ENCODE data around the gene STAT3. TPM values are rescaled to one million over a fixed set of nuclear protein-coding genes. Genes with fewer than 3 reads are reported as not detected.

The STAT3 gene
- total and polyA plus RNA-seq, 2 of the 13 experiments (the other 11 are each of a cell fraction or from before 2014, with no cell fraction given): 61.8 to 62.4 TPM

DNA sequence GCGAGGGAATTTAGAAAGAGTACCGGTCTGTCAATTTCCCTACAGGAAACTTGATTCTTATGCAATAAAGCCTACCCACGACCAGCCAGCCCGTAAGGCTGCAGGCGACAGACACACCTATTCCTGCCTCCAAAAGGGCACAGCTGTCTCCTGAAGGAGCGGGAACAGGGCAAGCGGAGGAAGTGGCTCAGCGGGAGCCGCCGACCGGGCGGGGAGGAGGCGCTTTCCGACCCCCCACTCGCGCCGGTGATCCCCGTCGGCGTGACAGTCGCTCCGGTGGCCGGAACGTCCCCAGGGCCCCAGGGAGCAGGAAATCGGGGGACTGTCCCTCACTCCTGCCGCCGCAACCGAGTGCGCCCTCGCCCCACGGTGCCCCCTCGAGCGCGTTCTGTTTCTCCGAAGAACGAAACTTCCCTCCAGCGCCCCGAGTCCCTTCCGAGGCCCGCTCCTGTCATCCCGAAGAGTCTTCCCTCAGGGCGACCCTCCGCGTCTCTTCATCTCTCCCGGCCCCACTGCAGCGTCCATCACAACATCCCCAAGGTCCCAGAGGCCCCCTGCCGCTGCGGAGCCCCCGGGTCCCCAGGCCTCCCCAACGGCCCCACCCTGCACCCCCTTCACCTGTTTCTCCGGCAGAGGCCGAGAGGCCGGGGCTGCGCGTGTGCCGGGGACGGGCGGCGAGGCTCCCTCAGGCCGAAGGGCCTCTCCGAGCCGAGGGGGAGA, 421 bp downstream of the STAT3 start (continued):
- 0 out of 2 replicates have a peak, but pooled peaks have one; percentile 18 for TF ChIP-seq TMF1 (CRISPR knock-in tag; IDR thresholded peaks at IDR 0.05; ENCODE audit: low read depth)
- no peak for TF ChIP-seq NFE2L2 (IDR thresholded peaks at IDR 0.05; ENCODE audit: low read length)
- TF ChIP-seq REL (CRISPR knock-in tag; conservative IDR thresholded peaks at IDR 0.05): peak; percentile 90; the same call in 1 of the 2 replicates
- no peak for TF ChIP-seq DNMT1 (CRISPR knock-in tag; IDR thresholded peaks at IDR 0.05)
- TF ChIP-seq RBAK (CRISPR knock-in tag; IDR thresholded peaks at IDR 0.05): peak; percentile 39; the same call in 1 of the 2 replicates
- peak; percentile 64 for TF ChIP-seq AGO2 (optimal IDR thresholded peaks at IDR 0.05; ENCODE audit: low read depth, low read length)
- TF ChIP-seq, protein P1, sequence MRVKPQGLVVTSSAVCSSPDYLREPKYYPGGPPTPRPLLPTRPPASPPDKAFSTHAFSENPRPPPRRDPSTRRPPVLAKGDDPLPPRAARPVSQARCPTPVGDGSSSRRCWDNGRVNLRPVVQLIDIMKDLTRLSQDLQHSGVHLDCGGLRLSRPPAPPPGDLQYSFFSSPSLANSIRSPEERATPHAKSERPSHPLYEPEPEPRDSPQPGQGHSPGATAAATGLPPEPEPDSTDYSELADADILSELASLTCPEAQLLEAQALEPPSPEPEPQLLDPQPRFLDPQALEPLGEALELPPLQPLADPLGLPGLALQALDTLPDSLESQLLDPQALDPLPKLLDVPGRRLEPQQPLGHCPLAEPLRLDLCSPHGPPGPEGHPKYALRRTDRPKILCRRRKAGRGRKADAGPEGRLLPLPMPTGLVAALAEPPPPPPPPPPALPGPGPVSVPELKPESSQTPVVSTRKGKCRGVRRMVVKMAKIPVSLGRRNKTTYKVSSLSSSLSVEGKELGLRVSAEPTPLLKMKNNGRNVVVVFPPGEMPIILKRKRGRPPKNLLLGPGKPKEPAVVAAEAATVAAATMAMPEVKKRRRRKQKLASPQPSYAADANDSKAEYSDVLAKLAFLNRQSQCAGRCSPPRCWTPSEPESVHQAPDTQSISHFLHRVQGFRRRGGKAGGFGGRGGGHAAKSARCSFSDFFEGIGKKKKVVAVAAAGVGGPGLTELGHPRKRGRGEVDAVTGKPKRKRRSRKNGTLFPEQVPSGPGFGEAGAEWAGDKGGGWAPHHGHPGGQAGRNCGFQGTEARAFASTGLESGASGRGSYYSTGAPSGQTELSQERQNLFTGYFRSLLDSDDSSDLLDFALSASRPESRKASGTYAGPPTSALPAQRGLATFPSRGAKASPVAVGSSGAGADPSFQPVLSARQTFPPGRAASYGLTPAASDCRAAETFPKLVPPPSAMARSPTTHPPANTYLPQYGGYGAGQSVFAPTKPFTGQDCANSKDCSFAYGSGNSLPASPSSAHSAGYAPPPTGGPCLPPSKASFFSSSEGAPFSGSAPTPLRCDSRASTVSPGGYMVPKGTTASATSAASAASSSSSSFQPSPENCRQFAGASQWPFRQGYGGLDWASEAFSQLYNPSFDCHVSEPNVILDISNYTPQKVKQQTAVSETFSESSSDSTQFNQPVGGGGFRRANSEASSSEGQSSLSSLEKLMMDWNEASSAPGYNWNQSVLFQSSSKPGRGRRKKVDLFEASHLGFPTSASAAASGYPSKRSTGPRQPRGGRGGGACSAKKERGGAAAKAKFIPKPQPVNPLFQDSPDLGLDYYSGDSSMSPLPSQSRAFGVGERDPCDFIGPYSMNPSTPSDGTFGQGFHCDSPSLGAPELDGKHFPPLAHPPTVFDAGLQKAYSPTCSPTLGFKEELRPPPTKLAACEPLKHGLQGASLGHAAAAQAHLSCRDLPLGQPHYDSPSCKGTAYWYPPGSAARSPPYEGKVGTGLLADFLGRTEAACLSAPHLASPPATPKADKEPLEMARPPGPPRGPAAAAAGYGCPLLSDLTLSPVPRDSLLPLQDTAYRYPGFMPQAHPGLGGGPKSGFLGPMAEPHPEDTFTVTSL (CRISPR knock-in tag; IDR thresholded peaks at IDR 0.05; ENCODE audit: borderline replicate concordance): no peak
- no peak for TF ChIP-seq SOX6 (IDR thresholded peaks at IDR 0.05)
- TF ChIP-seq SOX6 (CRISPR knock-in tag; IDR thresholded peaks at IDR 0.05): 0 out of 2 replicates have a peak, but pooled peaks have one; percentile 3
- TF ChIP-seq, protein P2, sequence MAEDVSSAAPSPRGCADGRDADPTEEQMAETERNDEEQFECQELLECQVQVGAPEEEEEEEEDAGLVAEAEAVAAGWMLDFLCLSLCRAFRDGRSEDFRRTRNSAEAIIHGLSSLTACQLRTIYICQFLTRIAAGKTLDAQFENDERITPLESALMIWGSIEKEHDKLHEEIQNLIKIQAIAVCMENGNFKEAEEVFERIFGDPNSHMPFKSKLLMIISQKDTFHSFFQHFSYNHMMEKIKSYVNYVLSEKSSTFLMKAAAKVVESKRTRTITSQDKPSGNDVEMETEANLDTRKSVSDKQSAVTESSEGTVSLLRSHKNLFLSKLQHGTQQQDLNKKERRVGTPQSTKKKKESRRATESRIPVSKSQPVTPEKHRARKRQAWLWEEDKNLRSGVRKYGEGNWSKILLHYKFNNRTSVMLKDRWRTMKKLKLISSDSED (CRISPR knock-in tag; IDR thresholded peaks at IDR 0.05): no peak
- no peak for TF ChIP-seq HNRNPLL (IDR thresholded peaks at IDR 0.05; ENCODE audit: low read depth, low read length, poor library complexity, severe bottlenecking)
- TF ChIP-seq, protein P3, sequence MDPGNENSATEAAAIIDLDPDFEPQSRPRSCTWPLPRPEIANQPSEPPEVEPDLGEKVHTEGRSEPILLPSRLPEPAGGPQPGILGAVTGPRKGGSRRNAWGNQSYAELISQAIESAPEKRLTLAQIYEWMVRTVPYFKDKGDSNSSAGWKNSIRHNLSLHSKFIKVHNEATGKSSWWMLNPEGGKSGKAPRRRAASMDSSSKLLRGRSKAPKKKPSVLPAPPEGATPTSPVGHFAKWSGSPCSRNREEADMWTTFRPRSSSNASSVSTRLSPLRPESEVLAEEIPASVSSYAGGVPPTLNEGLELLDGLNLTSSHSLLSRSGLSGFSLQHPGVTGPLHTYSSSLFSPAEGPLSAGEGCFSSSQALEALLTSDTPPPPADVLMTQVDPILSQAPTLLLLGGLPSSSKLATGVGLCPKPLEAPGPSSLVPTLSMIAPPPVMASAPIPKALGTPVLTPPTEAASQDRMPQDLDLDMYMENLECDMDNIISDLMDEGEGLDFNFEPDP (CRISPR knock-in tag; conservative IDR thresholded peaks at IDR 0.05): 0 out of 2 replicates have a peak, but pooled peaks have one; percentile 83
- 0 out of 2 replicates have a peak, but pooled peaks have one; percentile 37 for TF ChIP-seq ZNF552 (CRISPR knock-in tag; IDR thresholded peaks at IDR 0.05; ENCODE audit: borderline replicate concordance)
- TF ChIP-seq ZNF180 (CRISPR knock-in tag; IDR thresholded peaks at IDR 0.05; ENCODE audit: borderline replicate concordance, low read depth): no peak
- no peak for TF ChIP-seq SRSF1 (optimal IDR thresholded peaks at IDR 0.05; ENCODE audit: low read depth, low read length)
- TF ChIP-seq ZNF3 (CRISPR knock-in tag; IDR thresholded peaks at IDR 0.05): no peak
- TF ChIP-seq HOXA7 (CRISPR knock-in tag; IDR thresholded peaks at IDR 0.05): peak; percentile 78; the same call in 1 of the 2 replicates
- peak; percentile 68; the same call in 1 of the 2 replicates for TF ChIP-seq TBX2 (CRISPR knock-in tag; IDR thresholded peaks at IDR 0.05; ENCODE audit: borderline replicate concordance)
- TF ChIP-seq, protein P4, sequence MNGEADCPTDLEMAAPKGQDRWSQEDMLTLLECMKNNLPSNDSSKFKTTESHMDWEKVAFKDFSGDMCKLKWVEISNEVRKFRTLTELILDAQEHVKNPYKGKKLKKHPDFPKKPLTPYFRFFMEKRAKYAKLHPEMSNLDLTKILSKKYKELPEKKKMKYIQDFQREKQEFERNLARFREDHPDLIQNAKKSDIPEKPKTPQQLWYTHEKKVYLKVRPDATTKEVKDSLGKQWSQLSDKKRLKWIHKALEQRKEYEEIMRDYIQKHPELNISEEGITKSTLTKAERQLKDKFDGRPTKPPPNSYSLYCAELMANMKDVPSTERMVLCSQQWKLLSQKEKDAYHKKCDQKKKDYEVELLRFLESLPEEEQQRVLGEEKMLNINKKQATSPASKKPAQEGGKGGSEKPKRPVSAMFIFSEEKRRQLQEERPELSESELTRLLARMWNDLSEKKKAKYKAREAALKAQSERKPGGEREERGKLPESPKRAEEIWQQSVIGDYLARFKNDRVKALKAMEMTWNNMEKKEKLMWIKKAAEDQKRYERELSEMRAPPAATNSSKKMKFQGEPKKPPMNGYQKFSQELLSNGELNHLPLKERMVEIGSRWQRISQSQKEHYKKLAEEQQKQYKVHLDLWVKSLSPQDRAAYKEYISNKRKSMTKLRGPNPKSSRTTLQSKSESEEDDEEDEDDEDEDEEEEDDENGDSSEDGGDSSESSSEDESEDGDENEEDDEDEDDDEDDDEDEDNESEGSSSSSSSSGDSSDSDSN (CRISPR knock-in tag; IDR thresholded peaks at IDR 0.05): peak; percentile 3; the same call in 1 of the 2 replicates
